ENCODE results near the gene ADGRA1.

ADGRA1 gene

DNA sequence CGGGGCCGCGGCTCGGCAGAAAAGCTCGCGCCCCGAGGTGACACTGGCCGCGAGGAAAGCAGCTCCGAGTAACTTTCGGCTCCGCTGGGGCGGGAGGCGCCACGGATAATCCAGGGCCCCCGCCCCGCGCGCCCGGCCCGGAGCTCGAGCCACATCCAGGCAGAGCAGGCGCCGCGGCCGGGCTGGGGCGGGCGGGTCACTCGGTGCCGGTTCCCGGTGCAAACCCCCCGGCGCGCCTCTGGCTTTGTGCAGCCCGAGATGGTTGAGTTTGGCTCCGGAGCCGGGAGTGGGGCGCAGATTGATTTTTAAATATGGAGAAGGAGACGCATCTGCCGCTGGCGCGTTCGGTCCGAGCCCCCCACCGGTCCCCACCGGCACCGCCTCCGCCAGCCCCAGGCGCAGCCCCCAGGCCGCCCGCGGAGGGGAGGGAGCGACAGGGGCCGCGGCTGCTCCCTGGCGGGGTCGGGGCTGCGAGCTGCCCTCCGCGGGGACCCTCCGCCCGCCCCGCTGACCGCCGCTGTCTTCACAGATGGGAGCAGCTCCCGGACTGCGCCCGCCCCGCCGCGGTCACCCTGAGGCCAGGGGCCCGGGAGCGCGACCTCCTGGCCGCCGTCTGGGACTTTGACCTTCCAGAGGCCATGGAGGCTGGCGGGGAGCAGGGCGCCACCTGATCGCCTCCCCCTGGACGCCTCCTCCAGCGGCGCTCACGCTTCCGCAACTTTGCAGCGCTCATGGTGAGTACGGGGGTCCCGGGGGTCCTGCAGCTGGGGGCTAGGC is 643 bp downstream of the ADGRA1 start:
- no peak overlapping the region for H3K4me3 ChIP-seq (ENCODE audit: low read depth, low read length)
- TF ChIP-seq, protein P1, sequence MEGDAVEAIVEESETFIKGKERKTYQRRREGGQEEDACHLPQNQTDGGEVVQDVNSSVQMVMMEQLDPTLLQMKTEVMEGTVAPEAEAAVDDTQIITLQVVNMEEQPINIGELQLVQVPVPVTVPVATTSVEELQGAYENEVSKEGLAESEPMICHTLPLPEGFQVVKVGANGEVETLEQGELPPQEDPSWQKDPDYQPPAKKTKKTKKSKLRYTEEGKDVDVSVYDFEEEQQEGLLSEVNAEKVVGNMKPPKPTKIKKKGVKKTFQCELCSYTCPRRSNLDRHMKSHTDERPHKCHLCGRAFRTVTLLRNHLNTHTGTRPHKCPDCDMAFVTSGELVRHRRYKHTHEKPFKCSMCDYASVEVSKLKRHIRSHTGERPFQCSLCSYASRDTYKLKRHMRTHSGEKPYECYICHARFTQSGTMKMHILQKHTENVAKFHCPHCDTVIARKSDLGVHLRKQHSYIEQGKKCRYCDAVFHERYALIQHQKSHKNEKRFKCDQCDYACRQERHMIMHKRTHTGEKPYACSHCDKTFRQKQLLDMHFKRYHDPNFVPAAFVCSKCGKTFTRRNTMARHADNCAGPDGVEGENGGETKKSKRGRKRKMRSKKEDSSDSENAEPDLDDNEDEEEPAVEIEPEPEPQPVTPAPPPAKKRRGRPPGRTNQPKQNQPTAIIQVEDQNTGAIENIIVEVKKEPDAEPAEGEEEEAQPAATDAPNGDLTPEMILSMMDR (conservative IDR thresholded peaks at IDR 0.05; ENCODE audit: low read depth, low read length), result no peak
- no peak for DNase-seq (ENCODE audit: low read depth)

DNA sequence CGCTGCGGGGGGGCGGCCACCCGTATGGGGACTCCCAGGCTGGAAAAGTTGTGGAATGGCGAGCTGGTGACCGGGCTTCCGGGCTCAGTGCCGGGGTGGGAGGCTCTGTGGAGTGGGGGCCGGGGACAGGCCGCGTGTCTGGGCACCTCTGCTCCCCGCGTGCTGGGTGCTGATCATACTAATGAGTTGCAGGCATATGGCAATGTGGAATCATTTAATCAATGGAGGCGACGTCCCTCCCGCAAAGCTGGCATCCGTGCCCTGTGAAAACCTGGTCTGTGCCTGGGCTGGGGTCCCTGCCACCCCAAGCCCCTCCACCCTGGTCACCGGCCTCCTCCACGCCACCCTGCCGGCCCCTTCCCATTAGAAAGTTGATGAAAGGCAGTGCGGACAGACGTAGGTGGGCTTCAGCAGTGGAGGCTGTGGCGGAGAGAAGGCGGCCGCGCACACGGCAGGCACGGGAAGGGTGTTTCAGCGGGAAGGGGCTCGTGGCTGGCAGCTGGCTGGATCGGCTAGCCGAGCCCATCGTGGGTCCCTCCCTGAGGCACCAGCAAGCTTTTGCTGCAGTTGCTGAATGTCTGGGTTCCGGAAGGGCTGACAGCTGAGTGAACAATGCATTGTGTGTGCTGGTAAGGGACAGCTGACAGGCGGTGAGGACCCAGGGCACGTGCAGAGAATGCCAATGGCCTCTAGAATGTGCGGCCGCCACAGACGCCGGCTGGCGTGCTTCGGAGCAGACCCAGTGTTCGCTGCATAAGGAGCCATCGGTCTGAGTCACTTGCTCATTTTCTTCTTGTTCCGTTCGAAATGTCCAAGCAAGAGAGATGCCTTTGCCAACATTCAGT is 1.5 kb downstream of the ADGRA1 start:
- TF ChIP-seq, protein P1 (conservative IDR thresholded peaks at IDR 0.05; ENCODE audit: low read depth, low read length), result no peak
- DNase-seq (ENCODE audit: low read depth), result no peak
- no peak overlapping the region for H3K4me3 ChIP-seq (ENCODE audit: low read depth, low read length)

GRCh38 chr10:133090101-133090500 is 2.4 kb downstream of the ADGRA1 start:
- no peak for DNase-seq (ENCODE audit: low read depth)
- TF ChIP-seq, protein P1 (conservative IDR thresholded peaks at IDR 0.05; ENCODE audit: low read depth, low read length), result no peak
- no peak overlapping the region for H3K4me3 ChIP-seq (ENCODE audit: low read depth, low read length)

DNA sequence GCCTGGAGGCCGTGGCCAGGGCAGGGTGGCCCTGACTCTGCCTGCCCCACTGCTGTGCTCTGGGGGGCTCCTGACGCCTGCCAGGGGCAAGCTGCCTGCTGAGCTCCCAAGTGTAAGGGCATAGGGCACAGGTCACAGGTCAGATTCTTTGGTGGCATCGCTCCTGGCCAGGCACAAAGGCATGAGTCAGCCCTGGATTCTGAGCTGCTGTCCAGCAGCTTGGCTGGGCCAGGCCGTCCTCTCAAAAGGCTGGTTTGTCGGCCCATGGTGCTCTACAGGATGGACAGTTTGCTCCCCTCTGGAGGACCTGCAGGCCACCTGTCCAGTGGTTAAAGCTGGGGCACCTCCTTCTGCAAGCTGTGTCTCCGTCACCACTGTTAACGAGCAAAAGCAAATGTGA is 2.9 kb downstream of the ADGRA1 start:
- no peak overlapping the region for H3K4me3 ChIP-seq (ENCODE audit: low read depth, low read length)
- no peak for DNase-seq (ENCODE audit: low read depth)
- TF ChIP-seq, protein P1 (conservative IDR thresholded peaks at IDR 0.05; ENCODE audit: low read depth, low read length), result no peak

DNA sequence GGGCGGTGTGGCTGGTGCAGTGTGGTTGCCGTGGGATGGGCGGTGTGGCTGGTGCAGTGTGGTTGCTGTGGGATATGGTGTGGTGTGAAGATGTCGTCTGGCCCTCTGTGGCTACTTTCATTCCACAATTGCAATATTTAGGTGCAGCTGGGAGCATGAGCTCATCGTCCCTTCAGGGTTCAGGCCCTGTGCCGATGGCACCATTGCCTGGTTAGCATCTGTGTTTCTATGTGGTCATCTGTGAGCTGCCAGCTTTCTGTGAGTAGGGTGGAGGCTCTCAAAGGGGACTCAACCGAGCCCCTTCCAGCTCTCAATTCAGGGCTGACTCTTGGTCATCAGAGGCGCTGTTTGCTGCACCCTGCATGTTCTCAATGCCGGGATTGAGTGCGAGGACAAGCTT is 3.6 kb downstream of the ADGRA1 start:
- TF ChIP-seq, protein P1 (conservative IDR thresholded peaks at IDR 0.05; ENCODE audit: low read depth, low read length), result no peak
- DNase-seq (ENCODE audit: low read depth), result no peak

GRCh38 chr10:133093291-133093690 is 5.6 kb downstream of the ADGRA1 start:
- TF ChIP-seq, protein P1 (conservative IDR thresholded peaks at IDR 0.05; ENCODE audit: low read depth, low read length), result no peak
- DNase-seq (ENCODE audit: low read depth), result no peak
- H3K4me3 ChIP-seq (ENCODE audit: low read depth, low read length), result no peak overlapping the region

More for the DNA sequence above, 3.6 kb downstream of the ADGRA1 start:
- H3K4me3 ChIP-seq (ENCODE audit: low read depth, low read length), result no peak overlapping the region

Measured in choroid plexus epithelial cell (primary cell).